ENCODE measurements around the gene COMT.

The COMT gene

GRCh38 chr22:19998991-19999820 lies 57.6 kb downstream of the COMT start:
- DNase-seq (ENCODE audit: insufficient read length, low spot score) (no peak), FAIRE-seq (no peak)
- TF ChIP-seq, protein P1, sequence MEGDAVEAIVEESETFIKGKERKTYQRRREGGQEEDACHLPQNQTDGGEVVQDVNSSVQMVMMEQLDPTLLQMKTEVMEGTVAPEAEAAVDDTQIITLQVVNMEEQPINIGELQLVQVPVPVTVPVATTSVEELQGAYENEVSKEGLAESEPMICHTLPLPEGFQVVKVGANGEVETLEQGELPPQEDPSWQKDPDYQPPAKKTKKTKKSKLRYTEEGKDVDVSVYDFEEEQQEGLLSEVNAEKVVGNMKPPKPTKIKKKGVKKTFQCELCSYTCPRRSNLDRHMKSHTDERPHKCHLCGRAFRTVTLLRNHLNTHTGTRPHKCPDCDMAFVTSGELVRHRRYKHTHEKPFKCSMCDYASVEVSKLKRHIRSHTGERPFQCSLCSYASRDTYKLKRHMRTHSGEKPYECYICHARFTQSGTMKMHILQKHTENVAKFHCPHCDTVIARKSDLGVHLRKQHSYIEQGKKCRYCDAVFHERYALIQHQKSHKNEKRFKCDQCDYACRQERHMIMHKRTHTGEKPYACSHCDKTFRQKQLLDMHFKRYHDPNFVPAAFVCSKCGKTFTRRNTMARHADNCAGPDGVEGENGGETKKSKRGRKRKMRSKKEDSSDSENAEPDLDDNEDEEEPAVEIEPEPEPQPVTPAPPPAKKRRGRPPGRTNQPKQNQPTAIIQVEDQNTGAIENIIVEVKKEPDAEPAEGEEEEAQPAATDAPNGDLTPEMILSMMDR (IDR thresholded peaks at IDR 0.05; ENCODE audit: insufficient read depth, missing control alignments): no peak

GRCh38 chr22:20000246-20001081 lies 58.9 kb downstream of the COMT start:
- TF ChIP-seq, protein P1 (IDR thresholded peaks at IDR 0.05; ENCODE audit: insufficient read depth, missing control alignments): no peak
- FAIRE-seq: no peak
- DNase-seq (ENCODE audit: insufficient read length, low spot score): no peak

GRCh38 chr22:20001082-20001638 lies 59.6 kb downstream of the COMT start:
- FAIRE-seq: no peak
- DNase-seq (ENCODE audit: insufficient read length, low spot score): no peak
- TF ChIP-seq, protein P1 (IDR thresholded peaks at IDR 0.05; ENCODE audit: insufficient read depth, missing control alignments): no peak

GRCh38 chr22:20002128-20002527 lies 60.6 kb downstream of the COMT start:
- FAIRE-seq (no peak), DNase-seq (ENCODE audit: insufficient read length, low spot score) (no peak)
- TF ChIP-seq, protein P1 (IDR thresholded peaks at IDR 0.05; ENCODE audit: insufficient read depth, missing control alignments): no peak

DNA sequence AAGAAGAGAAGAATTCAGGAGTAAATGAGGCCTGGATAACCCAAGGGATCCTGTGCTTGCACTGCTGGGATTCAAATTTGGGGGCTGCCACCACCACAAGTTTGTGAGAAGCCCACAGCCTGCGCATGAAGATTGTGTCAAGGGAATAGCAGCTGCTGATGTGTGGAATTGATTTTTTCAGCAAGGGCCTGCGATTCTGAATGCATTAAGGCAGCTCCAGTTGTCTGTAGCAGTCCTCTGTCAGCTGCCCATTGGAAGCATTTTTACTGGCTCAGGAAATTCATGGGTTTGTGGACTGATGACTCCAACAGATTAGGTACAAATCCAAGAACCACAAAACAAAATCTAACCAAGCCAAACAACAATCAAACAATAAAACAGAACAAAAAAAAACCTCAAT lies 61.1 kb downstream of the COMT start:
- FAIRE-seq: no peak
- TF ChIP-seq, protein P1 (IDR thresholded peaks at IDR 0.05; ENCODE audit: insufficient read depth, missing control alignments): no peak
- DNase-seq (ENCODE audit: insufficient read length, low spot score): no peak

DNA sequence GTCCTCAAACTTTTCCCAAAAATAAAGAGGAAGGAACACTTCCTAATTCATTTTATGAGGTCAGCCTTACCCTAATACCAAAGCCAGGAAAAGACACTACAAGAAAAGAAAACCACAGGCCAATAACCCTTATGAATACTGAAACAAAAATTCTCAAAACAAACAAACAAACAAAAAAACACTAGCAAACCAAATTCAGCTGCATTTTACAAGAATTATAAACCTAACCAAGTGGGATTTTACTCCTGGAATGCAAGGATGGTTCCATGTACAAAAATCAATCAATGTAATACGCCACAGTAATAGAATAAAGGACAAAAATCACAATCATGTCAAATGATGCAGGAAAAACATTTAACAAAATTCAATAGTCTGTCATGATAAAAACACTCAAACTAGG lies 61.7 kb downstream of the COMT start:
- TF ChIP-seq, protein P1 (IDR thresholded peaks at IDR 0.05; ENCODE audit: insufficient read depth, missing control alignments): no peak
- DNase-seq (ENCODE audit: insufficient read length, low spot score) (no peak), FAIRE-seq (no peak)
